GM06990 (cell line): Measurements from ENCODE around the gene POU6F2.

Source experiments
- DNase-seq: peaks from one replicate; pipeline ENCODE4 v3.0.0-alpha.2; 2011; ENCODE audit not compliant: insufficient read length; ENCODE audit errors: extremely low read depth
- H3K27me3 ChIP-seq: replicated peaks from 2 replicates; pipeline ENCODE4 v1.6.0; 2011; ENCODE audit warnings: low read length; ENCODE audit not compliant: control insufficient read depth, insufficient read depth
- H3K36me3 ChIP-seq: 2 replicates; pipeline ENCODE4 v1.5.1; 2011; ENCODE audit warnings: low read length; ENCODE audit not compliant: control insufficient read depth, insufficient read depth
- H3K4me3 ChIP-seq: replicated peaks from 2 replicates; pipeline ENCODE4 v1.5.1; 2011; ENCODE audit warnings: low read depth, mild to moderate bottlenecking, control low read depth, low read length
- TF ChIP-seq, protein P1 (sequence below): IDR thresholded peaks from 2 replicates; pipeline ENCODE4 v1.5.1; 2011; ENCODE audit warnings: low read length, control low read depth, mild to moderate bottlenecking, inconsistent platforms; ENCODE audit not compliant: insufficient read depth, poor library complexity, severe bottlenecking

Gene POU6F2

DNA sequence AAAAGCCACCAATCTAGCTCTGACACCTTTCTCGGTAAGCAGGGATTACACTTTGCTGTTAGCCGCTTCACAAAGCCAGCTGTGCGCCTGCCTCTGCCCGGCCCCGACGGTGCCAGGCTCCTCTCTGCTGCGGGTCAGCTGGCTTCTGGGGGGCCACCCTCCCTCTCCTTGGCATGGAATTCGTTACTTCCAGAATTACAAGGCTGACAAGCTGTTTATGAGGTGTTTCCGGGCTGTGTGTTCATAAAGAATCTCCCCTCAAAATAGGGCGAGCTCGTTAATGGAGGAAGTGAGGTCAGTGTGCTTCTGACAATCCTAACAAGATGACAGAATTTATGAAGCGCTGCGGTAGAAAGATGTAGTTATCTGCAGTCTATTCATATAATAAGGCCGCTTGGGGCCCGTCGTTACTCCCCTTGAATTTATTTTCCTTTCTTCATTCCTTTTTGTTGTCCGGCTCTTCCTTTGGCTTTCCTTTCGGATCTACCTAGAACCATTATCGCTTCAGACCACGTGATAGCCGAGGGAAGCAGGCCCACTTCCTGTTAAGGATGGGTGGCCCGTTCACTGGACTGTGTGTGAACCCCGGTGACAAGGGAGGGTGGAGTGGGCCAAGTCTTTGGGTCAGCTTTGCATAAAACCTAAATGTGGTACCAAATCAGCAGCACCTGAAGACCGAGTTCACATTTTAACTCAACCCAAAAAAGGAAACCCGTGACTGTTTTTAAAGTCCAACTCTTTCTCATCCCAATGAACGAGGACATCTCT lies 315.5 kb downstream of the POU6F2 start:
- Histone ChIP-seq H3K36me3 (no peaks in the 10 kb centered on the region), H3K4me3 (no peak overlapping the region), H3K27me3 (no peaks in the 10 kb centered on the region)
- DNase-seq: no peak
- TF ChIP-seq, protein P1, sequence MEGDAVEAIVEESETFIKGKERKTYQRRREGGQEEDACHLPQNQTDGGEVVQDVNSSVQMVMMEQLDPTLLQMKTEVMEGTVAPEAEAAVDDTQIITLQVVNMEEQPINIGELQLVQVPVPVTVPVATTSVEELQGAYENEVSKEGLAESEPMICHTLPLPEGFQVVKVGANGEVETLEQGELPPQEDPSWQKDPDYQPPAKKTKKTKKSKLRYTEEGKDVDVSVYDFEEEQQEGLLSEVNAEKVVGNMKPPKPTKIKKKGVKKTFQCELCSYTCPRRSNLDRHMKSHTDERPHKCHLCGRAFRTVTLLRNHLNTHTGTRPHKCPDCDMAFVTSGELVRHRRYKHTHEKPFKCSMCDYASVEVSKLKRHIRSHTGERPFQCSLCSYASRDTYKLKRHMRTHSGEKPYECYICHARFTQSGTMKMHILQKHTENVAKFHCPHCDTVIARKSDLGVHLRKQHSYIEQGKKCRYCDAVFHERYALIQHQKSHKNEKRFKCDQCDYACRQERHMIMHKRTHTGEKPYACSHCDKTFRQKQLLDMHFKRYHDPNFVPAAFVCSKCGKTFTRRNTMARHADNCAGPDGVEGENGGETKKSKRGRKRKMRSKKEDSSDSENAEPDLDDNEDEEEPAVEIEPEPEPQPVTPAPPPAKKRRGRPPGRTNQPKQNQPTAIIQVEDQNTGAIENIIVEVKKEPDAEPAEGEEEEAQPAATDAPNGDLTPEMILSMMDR: no peak

DNA sequence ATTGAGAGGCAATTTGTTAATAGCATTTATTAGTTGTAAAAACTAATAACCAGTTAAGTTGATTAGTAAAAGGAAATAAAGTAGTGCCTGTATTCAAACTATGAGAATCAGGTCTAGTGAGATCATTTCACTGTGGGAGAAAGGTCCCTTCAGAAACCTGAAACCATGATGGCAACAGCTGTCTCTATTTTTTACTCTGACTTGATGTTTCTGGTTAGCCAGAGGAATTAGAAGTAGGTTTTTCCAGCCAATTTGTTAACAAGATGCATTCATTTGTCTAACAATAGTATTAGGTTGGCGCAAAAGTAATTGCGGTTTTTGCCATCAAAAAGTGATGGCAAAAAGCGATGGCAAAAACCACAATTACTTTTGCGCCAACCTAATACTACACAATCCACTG lies 316.3 kb downstream of the POU6F2 start:
- no peak overlapping the region for H3K4me3 ChIP-seq
- no peaks in the 10 kb centered on the region for H3K36me3 ChIP-seq
- no peak for DNase-seq
- TF ChIP-seq, protein P1: no peak
- H3K27me3 ChIP-seq: no peaks in the 10 kb centered on the region

GRCh38 chr7:39295796-39296195 lies 318.1 kb downstream of the POU6F2 start:
- TF ChIP-seq, protein P1: no peak
- DNase-seq: no peak
- H3K4me3 ChIP-seq: no peak overlapping the region
- no peaks in the 10 kb centered on the region for H3K36me3 ChIP-seq
- H3K27me3 ChIP-seq: no peaks in the 10 kb centered on the region

DNA sequence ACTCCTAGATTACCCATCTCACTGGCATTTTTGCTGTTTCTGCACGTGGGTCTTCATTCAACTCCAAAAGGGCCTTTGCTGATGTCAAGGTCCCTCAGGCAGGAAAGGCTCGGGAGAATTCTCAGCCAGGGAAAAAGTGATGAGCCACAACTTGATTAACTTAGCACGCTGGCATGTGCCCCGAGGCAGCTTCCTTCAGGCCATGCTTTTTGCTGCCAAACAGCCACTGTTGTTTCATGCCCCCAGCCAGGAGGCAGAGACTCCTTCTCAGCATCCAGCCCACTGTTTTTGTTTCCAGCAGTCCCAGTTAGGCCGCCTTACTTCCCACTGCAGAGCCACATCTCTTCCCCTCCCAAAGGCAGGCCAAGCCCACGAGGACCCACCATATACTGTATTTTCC lies 322.0 kb downstream of the POU6F2 start:
- DNase-seq: no peak
- Histone ChIP-seq H3K4me3 (no peak overlapping the region), H3K27me3 (no peaks in the 10 kb centered on the region), H3K36me3 (no peaks in the 10 kb centered on the region)
- TF ChIP-seq, protein P1: no peak

DNA sequence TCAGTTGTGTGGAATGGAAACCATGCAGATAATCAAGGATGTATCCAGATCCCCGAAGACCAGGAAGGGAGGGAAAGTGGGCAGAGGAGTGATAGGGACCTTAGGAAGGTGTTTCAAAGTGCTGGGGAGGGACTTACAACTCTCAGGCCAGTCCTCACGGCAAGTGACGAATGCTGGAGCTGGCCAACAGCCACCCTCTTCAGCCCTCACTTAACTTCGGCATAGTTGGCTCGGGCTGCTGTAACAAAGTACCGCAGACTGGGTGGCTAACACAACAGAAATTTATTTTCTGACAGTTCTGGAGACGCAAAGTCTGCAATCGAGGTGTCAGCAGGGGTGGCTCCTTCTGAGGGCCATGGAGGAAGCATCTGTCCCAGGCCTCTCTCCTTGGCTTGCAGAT lies 322.6 kb downstream of the POU6F2 start:
- DNase-seq: no peak
- H3K27me3 ChIP-seq: no peaks in the 10 kb centered on the region
- TF ChIP-seq, protein P1: no peak
- H3K4me3 ChIP-seq: no peak overlapping the region
- H3K36me3 ChIP-seq: no peaks in the 10 kb centered on the region

DNA sequence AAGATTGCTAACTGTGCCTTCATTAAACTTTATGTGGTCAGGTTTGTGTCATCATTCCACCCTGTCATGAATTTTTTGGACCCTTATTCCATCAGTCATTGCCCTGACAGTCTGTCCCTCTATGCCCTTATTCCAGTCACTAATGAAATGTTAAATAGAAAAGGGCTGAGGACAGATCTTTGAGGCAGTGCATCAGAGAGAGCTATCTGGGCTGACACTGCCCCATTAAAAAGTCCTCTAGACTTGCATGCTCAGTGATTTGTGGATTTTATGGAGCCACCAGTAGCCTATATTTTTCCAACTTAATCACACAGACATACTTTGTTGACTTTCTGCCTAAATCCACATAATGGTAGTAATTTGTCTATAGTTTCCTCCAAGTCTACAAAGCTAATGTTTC lies 323.8 kb downstream of the POU6F2 start:
- H3K27me3 ChIP-seq: no peaks in the 10 kb centered on the region
- H3K36me3 ChIP-seq: no peaks in the 10 kb centered on the region
- no peak for DNase-seq
- no peak overlapping the region for H3K4me3 ChIP-seq
- TF ChIP-seq, protein P1: no peak
